HG03175 (cell line): ENCODE results near the gene CBARP.

Source experiments
- ATAC-seq: cut with Tn5 transposase; IDR thresholded peaks from one replicate; pipeline ENCODE4 v1.9.1; 2021; ENCODE audit warnings: mild to moderate bottlenecking, moderate library complexity; ENCODE audit not compliant: unreplicated experiment

The CBARP gene, protein sequence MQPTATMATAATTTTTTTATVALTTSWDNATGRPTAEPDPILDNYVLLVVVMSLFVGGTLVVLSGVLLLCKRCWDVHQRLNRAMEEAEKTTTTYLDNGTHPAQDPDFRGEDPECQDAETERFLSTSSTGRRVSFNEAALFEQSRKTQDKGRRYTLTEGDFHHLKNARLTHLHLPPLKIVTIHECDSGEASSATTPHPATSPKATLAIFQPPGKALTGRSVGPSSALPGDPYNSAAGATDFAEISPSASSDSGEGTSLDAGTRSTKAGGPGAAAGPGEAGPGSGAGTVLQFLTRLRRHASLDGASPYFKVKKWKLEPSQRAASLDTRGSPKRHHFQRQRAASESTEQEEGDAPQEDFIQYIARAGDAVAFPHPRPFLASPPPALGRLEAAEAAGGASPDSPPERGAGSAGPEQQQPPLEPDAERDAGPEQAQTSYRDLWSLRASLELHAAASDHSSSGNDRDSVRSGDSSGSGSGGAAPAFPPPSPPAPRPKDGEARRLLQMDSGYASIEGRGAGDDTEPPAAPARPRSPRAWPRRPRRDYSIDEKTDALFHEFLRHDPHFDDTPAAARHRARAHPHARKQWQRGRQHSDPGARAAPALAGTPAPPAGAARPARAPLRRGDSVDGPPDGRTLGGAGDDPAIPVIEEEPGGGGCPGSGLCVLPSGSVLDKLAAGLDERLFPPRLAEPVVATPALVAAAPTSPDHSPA

DNA sequence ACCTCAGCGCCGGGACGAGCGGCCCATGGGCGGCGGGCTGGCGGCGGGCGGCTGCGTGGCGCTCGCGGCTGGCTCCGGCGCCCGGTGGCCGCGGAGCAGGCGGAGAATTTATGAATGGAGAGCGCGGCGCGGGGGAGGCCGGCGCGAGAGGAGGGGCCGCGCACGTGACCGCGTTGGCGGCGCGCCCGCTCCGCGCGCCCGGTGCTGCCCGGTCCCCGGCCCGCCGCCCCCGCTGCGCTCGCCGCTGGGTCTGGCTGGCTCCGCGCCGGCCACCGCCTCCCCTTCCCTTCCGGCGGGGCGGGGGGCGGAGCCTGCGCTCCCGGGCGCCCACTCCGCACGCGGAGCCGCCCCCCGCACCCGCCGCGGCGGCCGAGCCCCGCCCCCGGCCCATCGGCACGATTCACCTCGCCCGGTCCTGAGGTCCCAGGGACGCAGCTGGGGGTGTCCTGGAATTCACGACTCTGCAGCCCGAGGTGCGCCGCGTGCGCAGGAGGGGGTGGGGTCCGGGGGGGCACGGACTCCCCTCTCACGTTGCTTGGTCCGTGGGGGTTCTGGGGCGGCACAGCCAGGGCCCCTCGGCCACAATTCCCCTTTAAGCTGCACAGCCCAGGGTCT lies at the start of gene CBARP:
Gene CBARP, minus strand, starts transcription at position 252 of the 615 bp plus-strand sequence. CDS start 1,905 bp downstream, outside the sequence.
- ATAC-seq = no peak

DNA sequence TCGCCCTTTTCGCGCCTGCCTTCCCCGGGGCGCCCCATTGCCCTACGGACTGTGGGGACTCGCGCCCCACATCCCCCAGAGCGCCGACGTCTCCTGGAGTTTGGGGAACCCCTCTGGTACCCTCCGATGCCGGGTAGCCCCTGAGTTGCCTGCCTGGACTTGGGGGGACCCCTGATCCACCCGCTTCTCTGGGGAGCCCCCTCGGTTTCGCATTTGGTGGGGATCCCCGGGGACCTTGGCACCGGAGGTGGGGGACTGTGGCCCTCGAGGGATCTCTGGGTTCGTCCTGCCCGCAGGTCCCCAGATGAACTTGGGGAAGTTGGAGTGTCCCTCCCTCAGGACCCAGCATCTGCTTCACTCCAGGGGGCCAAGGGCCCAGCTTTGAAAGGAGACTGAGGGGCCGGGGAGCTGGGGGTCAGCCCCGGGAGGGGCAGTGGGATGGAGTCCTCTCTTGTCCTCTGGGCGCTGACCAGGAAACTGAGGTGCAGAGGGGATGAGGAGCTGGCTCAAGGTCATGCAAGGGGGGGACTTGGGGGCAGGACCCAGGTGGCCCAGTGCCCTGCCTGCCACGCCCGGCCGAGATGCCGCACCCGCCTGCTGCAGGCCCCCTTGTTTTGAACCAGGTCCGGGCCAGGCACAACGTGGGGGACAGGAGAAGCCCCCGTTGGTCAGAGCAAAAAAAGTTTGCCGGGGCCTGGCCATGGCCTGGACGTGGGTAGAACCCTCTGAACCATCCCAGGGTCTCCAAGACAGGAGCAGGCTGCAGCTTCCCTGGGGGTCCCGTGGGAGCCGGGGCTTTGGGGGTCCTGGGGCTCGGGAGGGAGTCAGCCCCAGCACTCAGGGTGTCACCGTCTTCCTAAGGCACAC lies 48.9 kb upstream of the CBARP start:
- ATAC-seq = no peak

DNA sequence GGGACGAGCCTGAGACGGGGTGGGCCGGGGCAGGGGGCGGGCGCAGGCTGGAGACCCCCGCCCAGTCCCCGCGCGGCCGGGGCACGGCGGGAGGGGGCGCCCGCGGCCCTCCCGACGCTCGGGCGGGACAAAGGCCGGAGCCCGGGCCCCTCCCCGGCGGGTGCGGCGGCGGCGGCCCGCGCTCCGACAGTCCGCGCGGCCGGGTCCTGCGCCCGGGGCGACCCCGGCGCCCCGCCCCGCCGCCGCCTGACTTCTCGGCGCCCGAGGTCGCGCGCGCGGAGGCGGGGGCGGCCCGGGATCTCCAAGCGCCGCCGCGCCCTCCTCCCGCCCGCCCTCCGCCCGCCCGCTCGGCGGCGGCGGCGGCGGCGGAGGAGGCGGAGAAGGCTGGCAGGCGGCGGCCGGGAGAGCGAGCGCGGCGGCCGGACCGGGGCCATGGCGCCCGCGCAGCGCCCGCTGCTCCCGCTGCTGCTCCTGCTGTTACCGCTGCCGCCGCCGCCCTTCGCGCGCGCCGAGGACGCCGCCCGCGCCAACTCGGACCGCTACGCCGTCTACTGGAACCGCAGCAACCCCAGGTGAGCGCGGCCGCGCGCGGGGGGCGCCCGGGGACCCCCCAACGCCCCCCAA lies 48.0 kb upstream of the CBARP start, which contains the start of gene EFNA2:
Gene EFNA2, plus strand, starts transcription at position 137 of the 624 bp plus-strand sequence. Its CDS starts 296 bp downstream, at position 433.
- no peak for ATAC-seq

DNA sequence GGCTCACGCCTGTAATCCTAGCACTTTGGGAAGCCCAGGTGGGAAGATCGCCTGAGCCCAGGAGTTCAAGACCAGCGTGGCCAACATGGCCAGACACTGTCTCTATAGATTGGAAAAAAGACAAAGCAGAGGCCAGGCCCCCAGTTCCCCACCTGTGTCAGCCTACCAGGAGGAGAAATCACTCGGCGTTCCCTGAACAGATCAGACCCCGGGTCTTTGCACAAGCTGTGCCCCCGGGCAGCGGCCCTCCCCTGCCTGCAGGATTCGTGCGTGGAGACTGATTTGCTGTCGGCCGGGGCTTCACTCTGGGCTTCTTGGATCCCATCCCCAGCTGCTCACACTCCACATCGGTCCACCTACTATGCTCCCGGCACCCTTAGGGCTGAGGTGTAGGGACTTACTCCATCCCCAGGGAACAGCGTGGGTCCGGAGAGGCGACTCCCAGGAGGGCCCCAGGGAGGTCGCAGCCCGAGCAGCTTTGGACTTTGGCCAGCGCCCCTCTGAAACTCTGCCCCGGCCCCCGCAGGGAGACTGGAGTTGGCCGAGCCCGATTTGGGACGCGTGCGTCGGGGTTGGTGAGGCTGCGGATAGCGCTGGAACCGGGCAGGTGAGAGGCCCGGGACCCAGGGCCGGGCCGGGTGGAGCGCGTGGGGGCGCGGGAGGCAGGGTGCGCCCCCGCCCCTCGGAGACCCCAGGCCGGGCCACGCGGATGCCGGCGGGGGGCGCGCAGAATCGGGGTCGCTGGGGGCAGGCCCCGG lies 47.4 kb upstream of the CBARP start:
- ATAC-seq = no peak

DNA sequence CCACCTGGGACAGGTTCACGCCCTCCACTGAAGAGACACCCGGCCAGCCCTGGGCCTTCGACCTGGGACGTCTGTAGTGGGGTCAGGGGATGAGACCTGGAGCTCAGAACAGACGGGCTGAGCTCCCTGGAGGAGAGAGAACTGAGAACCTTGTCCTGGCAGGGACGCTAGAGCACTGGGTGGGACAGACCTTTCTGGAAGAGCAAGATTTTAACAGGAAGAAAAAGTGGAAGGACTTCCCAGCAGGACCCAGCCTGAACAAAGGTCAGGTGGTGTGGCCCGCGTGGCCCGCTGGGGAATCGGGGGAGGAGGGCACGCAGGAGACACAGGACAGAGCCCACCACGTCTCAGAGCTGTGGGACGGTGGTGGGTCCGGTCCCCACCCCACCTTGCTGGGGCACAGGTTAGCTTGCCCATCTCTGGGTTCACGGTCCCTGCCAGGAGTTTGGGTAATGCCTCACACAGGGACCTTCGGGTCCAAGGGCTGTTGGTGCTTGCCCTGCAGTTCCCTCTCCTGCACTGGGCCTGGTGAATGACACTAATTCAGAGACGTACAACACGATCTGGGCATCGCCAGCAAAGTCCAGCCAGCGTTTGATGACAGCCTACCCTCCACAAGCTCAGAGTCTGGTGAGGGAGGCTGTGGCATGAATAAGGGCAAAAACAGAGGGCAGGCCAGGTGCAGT lies 46.6 kb upstream of the CBARP start:
- no peak for ATAC-seq

DNA sequence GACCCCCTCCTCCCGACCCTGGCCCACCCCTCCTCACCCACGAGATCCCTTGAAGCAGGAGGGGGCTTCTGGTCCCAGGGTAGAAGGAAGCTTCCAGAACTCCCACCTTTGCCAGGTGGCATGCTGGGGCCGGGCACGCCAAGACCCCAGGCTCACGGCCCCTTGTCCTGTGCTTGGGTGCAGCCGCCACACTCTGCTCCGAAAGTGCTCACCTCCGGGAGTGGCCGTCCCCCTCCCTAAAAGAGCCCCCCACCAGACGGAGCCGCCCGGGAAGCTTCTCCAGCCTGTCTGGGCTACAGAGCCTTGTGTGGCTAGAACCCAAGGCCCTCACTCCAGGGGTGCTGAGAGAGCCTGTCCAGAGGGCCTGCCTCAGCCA lies 46.1 kb upstream of the CBARP start:
- ATAC-seq = no peak

DNA sequence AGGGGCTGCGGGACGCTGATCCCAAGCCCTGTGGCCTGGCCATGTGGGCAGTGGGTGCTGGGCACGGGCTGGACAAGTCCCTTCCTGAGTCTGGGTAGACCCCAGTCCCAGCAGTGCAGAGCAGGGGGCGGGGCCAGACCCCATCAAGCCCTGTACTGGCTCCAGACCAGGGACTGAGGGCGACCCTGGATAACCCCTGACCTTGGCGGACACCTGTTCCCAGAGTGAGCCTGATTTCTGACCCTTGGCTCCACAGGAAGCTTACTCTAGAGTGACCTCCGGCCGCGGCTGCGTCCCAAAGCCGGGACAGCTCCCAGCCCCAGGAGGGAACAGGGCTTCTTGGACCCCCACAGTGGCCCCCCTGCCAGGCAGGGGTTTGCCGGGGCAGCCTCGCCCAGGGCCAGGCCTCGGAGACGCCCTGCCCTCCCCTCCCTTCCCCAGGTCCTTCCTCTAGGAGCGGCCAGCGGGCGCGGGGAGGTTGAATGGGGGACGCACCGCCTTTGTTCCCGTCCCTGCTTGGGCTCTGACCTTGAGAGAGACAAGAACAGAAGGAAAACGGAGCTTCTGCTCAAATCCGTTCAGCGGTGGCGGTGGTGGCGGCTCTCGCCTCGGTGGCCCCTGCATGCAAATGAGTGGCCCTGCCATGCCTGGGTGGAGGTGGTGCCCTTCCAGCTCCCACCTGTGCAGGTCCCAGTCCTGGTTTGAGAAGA lies 45.6 kb upstream of the CBARP start:
- no peak for ATAC-seq

DNA sequence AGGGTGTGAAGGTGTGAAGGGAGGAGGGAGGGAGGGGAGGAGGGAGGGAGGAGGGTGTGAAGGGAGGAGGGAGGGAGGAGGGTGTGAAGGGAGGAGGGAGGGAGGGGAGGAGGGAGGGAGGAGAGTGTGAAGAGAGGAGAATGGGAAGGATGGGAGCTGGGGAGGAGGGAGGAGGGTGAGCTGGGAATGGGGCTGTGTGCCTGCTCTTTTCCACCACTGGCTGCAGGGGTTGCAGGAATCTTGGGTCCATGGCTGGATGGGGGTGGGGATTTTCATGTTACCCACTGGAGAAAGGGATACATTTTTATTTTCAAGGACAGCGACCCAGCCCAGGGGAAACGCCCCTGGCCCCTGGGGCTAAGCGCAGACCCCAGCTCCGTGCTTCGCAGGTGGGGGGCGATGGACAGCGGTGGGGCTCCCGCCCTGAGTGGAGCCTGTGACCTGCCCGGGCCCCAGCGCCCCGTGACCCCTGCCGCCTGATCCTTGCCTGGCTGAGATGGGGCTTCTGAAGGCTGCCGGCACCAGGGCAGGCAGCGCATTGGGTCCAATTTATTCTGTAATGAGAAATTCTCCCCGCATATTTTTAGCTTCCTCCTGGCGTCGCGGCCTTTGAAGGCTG lies 44.9 kb upstream of the CBARP start:
- ATAC-seq = no peak

DNA sequence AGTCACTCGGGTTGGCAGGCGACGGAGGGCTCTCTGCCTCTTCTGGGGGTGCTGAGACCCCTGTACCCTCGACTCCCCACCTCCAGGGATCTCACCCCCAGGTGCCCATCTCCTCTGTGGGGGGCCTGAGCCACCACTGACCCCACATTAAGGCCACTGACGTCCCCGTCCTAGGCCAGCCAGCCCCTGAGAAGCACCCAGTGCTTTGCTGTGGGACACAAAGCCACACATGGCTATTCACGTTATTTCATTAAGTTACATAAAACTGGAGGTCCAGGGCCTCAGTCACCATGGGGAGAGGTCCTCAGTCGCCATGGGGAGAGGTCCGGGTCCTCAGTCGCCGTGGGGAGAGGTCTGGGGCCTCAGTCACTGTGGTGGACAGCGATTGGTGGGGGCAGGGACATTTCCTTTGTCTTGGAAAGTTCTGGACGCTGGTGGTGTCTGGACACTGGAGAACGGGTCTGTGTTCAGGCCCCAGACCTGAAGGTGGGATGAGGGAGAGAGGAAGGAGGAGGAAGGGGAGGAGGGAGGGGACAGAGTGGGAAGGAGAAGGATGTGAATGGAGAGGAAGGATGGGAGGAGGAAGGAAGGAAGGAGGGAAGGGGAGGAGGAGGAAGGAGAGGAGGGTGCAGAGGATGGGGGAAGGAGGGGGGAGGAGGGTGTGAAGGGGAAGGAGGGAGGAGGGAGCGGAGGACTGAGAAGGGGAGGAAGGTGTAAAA lies 43.9 kb upstream of the CBARP start:
- ATAC-seq = no peak

DNA sequence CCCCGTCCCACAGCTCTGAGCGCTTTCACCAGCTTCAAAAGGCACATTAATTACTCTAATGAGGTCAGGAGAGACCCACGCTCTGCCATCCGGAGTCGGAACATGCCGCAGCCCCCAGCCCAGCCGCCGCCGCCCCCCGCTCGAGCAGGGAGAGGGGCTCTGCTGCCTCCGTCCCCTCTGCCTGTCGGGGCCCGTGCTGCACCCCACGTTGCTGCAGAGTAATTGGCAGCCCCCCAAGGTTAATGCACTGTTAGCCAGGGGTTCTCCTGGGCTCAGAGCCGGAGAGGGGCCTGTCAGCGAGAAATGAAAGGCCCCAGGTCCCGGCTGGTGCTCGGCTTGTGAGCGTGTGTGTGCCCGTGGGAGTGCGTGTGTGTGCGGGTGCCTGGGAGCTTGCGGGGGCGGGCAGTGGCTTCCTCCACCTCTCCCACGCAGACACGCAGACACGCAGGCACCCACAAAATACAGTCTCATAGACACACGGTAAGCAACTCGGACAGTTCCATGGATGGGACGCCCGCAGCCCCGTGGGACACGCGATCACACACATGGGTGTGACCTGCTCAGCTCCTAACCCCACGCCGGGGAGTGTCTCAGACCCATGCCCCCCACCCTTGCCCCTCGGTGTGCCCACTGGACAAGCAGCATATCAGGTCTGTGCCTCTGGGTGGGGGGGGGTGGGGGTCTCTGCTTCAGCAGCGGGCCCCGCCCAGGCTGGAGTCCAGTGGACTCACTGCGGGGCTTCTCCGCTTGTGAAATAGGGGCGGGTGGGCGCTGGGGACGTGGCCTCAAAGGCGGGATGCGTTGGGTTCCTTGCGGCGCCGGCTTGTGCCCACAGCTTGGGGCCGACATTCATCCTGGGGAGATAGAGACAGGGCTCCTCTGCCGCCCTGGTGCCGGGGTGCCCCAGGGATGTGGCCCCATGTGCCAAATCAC lies 43.1 kb upstream of the CBARP start:
- ATAC-seq = no peak

DNA sequence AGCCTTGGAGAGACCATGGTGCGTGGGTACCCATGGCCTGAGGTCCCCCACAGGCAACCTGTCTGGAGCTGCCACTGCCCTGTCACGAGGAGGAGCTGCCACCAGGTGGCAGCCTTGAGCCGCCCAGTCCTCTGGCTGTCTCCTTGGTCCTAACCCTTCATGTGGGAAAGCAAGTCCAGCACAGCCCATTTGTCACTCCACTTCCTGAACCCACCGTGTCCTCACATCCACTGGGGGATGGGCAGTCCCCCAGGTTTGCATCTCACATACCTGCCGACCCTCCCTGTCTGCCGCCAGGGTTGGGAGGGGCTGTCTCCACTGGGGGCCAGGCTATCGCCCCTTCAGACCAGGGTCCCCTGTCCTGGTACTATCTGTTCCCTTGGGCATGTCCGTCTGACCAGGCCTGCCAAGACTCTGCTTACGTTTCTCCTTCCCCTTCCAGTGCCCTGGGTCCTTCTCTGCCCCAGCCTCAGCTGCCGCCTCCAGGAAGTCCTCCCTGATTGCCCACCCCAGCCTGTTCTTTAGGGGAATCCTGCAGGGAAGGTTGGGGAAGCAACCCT lies 42.1 kb upstream of the CBARP start:
- no peak for ATAC-seq

DNA sequence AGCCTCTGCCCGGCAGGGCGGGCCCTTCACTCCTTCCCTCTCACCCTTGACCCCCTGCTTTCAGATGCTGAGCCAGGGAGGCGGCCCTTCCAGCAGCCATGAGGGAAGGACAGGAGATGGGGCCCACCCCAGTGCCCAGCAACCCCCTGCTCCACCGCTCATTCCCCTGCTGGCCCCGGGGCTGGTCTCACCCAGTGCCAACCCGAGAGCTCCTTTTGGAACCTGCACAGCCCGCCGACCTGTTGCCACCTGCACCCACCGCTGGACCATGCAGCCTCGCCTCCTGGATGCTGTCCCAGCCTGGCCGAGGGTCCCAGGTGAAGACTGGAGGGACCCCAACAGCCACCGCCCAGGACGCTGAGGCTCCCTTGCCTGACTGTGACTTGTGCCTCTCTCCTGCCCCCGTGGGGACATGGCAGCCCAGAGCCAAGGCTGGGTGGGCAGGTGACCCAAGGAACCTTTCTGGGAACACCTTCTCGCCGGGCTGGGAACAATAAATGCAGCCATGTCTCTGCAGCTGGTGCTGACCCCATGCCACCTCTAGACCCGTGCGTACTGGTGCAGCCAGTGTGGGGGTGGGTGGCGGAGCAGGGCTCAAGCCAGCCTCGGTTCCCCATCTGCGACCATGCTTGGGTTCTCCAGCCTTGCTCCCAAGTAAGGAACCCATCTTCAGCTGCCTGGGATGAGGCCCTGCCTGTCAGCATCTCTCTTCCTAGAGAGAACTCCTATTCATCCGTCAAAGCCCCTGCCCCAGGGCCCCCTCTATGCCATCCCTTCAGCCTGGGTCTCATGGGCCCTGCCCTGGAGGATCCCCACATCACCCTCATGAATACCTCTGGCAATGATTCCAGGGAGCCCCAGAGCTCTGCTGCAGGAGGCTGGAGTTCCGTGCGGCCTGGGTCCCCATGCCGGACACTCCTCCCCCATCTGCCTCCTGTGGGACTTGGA lies 41.2 kb upstream of the CBARP start:
- no peak for ATAC-seq

DNA sequence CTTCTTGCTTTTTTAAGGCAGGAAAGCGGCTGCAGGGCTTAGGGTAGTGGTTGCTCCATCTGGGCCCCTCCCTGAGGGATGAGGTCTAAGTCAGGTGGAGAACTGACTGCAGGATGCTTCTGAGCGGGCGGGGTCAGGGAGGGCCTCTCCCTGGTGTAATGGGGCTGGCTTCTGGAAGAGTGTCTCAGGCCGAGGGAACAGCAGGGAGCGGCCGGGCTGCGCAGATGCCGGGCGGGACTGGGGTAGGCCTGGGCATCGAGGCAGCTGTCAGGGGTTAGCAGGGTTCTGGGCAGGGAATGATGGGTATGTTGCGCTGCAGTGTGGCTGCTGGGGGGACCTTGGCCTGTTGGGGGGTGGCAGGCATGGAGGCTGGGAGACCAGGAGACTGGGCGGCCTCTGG lies 40.3 kb upstream of the CBARP start:
- no peak for ATAC-seq

DNA sequence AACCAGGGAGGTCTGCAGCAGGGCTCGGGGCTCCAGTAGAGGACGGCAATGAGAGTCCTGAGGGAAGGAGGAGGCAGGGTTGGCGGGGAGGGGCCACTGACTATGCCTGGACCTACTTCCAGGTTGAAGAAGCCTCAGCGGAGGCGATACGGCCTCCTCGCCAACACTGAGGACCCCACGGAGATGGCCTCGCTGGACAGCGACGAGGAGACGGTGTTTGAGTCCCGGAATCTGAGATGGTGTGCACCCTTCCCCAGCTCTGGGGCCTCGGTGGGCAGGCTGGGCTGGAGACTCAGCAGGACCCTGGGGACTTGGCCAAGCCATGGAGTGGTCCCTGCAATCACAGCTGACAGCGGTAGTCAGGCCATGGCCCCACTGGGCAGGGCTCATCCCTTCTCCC lies 39.3 kb upstream of the CBARP start:
- ATAC-seq = no peak

DNA sequence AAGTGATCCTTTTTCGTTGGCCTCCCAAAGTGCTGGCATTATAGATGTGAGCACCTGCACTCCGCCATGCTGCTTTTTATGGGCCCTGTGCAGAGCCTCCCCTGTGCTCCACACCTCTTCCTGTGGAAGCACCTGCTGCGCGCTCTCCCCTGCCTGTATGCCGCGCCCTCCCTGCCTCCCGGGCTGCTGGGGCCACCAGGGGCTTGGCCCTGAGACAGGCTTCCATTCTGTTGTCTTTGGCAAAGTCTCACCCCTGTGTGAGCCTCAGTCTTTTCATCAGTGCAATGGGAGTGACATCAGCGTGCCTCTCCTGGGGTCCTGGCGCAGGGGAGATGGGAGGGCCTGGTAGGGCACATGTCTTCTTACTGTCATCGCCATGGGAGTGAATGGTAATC lies 38.8 kb upstream of the CBARP start:
- ATAC-seq = no peak
